Vagina (tissue), 2 donors: ENCODE data around the gene EMP1. TPM values are rescaled to one million over a fixed set of nuclear protein-coding genes. Genes with fewer than 3 reads are reported as not detected.

Experiments
- DNase-seq, 2 donors: peaks; one replicate each; pipeline ENCODE4 v3.0.0-alpha.2; 2017; ENCODE audit errors: extremely low spot score in 2 of 2
- H3K27ac ChIP-seq: fragments of 200-600 bp; sonication (generic); one replicate; pipeline ENCODE4 v1.5.1; 2019
- H3K27me3 ChIP-seq: fragments of 200-600 bp; sonication (generic); one replicate; pipeline ENCODE4 v1.5.1; 2019
- H3K36me3 ChIP-seq, 2 donors: fragments of 200-600 bp; sonication (generic); one replicate each; pipeline ENCODE4 v1.5.1; 2017 to 2019
- H3K4me1 ChIP-seq: fragments of 200-600 bp; sonication (generic); one replicate; pipeline ENCODE4 v1.5.1; 2019
- H3K4me3 ChIP-seq, 2 donors: fragments of 200-600 bp; sonication (generic); 1 replicate in 1 of 2; 2 replicates in 1 of 2; pipeline ENCODE4 v1.5.1; 2016 to 2019
- H3K9me3 ChIP-seq: fragments of 200-600 bp; sonication (generic); one replicate; pipeline ENCODE4 v1.5.1; 2019
- CTCF ChIP-seq, 3 experiments: fragments of 450-650 bp in 2 of 3; fragments of 200-600 bp in 1 of 3; sonication (generic) in 1 of 3; IDR thresholded peaks; one replicate each; pipeline ENCODE4 v1.5.1; 2017 to 2019; ENCODE audit warnings: antibody characterized with exemption in 3 of 3, mild to moderate bottlenecking in 2 of 3, moderate library complexity in 2 of 3
- POLR2A ChIP-seq, 2 donors: fragments of 450-650 bp; IDR thresholded peaks; one replicate each; pipeline ENCODE4 v1.6.1; 2017; ENCODE audit warnings: antibody characterized with exemption in 2 of 2, mild to moderate bottlenecking in 2 of 2, moderate library complexity in 2 of 2
- POLR2AphosphoS5 ChIP-seq, 2 donors: sonication (generic); formaldehyde crosslinking; IDR thresholded peaks; one replicate each; pipeline ENCODE4 v1.9.0; 2017; ENCODE audit warnings: antibody characterized with exemption in 2 of 2, mild to moderate bottlenecking in 2 of 2, low read depth in 1 of 2; ENCODE audit not compliant: insufficient read depth in 1 of 2
- intact Hi-C: fragments of 100-400 bp; cut with DNase I; formaldehyde crosslinking; loops from one replicate; pipeline ENCODE4 v1.15.1; 2023
- total RNA-seq: library from RNA; depleted of rRNA; stranded (reverse); fragments of >200 nt; gene quantifications from one replicate; pipeline ENCODE4 v1.2.3, GENCODE V29; 2016

The EMP1 gene
- total RNA-seq, 1 donor from 2014 or later: 675 TPM

GRCh38 chr12:13182881-13183280 lies 13.6 kb upstream of the EMP1 start:
- peak; percentile 64 to 67 for DNase-seq
- peaks cover 18% of the 10 kb centered on the region for H3K4me1 ChIP-seq
- TF ChIP-seq POLR2A (IDR thresholded peaks at IDR 0.05) (no peak), POLR2AphosphoS5 (IDR thresholded peaks at IDR 0.05; ENCODE audit: insufficient read depth in 1 of 2, low read depth in 1 of 2) (no peak), CTCF (IDR thresholded peaks at IDR 0.05) (no peak)
- no peaks in the 10 kb centered on the region for H3K36me3 ChIP-seq
- H3K27me3 ChIP-seq: no peaks in the 10 kb centered on the region
- no peak overlapping the region for H3K27ac ChIP-seq
- no peak overlapping the region for H3K4me3 ChIP-seq
- no peaks in the 10 kb centered on the region for H3K9me3 ChIP-seq
- intact Hi-C loops: no loop called here

- intact Hi-C loops: no loop called here
- H3K9me3 ChIP-seq: no peaks in the 10 kb centered on the region
- peaks cover 21% of the 10 kb centered on the region for H3K4me1 ChIP-seq
- peak in 1 of 2 donors; percentile 22 for DNase-seq
- no peak overlapping the region for H3K27ac ChIP-seq
- H3K36me3 ChIP-seq: no peaks in the 10 kb centered on the region
- no peak for TF ChIP-seq POLR2A (IDR thresholded peaks at IDR 0.05)
- H3K27me3 ChIP-seq: no peaks in the 10 kb centered on the region
- no peak overlapping the region for H3K4me3 ChIP-seq
Measured at GRCh38 chr12:13183620-13184019, 12.9 kb upstream of the EMP1 start.

GRCh38 chr12:13186302-13186701 lies 10.2 kb upstream of the EMP1 start:
- no peak overlapping the region for H3K4me3 ChIP-seq
- H3K27ac ChIP-seq: no peak overlapping the region
- intact Hi-C loops: no loop called here
- no peaks in the 10 kb centered on the region for H3K9me3 ChIP-seq
- no peaks in the 10 kb centered on the region for H3K27me3 ChIP-seq
- TF ChIP-seq POLR2AphosphoS5 (IDR thresholded peaks at IDR 0.05; ENCODE audit: insufficient read depth in 1 of 2, low read depth in 1 of 2): no peak
- TF ChIP-seq CTCF (IDR thresholded peaks at IDR 0.05): no peak
- no peak for TF ChIP-seq POLR2A (IDR thresholded peaks at IDR 0.05)
- no peaks in the 10 kb centered on the region for H3K36me3 ChIP-seq
- DNase-seq: no peak
- H3K4me1 ChIP-seq: peaks cover 17% of the 10 kb centered on the region

- H3K4me3 ChIP-seq: no peak overlapping the region
- H3K27me3 ChIP-seq: no peaks in the 10 kb centered on the region
- peaks cover 17% of the 10 kb centered on the region for H3K4me1 ChIP-seq
- no peaks in the 10 kb centered on the region for H3K36me3 ChIP-seq
- intact Hi-C loops: no loop called here
- H3K9me3 ChIP-seq: no peaks in the 10 kb centered on the region
- H3K27ac ChIP-seq: no peak overlapping the region
- TF ChIP-seq POLR2AphosphoS5 (IDR thresholded peaks at IDR 0.05; ENCODE audit: insufficient read depth in 1 of 2, low read depth in 1 of 2) (peak in 1 of 2 donors; percentile 33), POLR2A (IDR thresholded peaks at IDR 0.05) (no peak)
- no peak for DNase-seq
Measured at GRCh38 chr12:13187399-13187798, 9.1 kb upstream of the EMP1 start.

GRCh38 chr12:13189264-13189663 lies 7.3 kb upstream of the EMP1 start:
- Histone ChIP-seq H3K27ac (peak overlapping the region; percentile 7), H3K27me3 (no peaks in the 10 kb centered on the region), H3K4me1 (peaks cover 32% of the 10 kb centered on the region), H3K9me3 (no peaks in the 10 kb centered on the region), H3K36me3 (no peaks in the 10 kb centered on the region), H3K4me3 (no peak overlapping the region)
- no peak for DNase-seq
- no peak for TF ChIP-seq CTCF (IDR thresholded peaks at IDR 0.05)
- TF ChIP-seq POLR2AphosphoS5 (IDR thresholded peaks at IDR 0.05; ENCODE audit: insufficient read depth in 1 of 2, low read depth in 1 of 2): no peak
- TF ChIP-seq POLR2A (IDR thresholded peaks at IDR 0.05): no peak
- intact Hi-C loops: no loop called here

- Histone ChIP-seq H3K27ac (no peak overlapping the region), H3K9me3 (no peaks in the 10 kb centered on the region), H3K4me3 (no peak overlapping the region), H3K4me1 (peaks cover 42% of the 10 kb centered on the region), H3K36me3 (no peaks in the 10 kb centered on the region), H3K27me3 (no peaks in the 10 kb centered on the region)
- intact Hi-C loops: no loop called here
- DNase-seq: no peak
- TF ChIP-seq POLR2AphosphoS5 (IDR thresholded peaks at IDR 0.05; ENCODE audit: insufficient read depth in 1 of 2, low read depth in 1 of 2) (no peak), CTCF (IDR thresholded peaks at IDR 0.05) (no peak), POLR2A (IDR thresholded peaks at IDR 0.05) (no peak)
Measured at GRCh38 chr12:13190275-13190674, 6.3 kb upstream of the EMP1 start.
